ENCODE results near the gene PI4KA.

DNA sequence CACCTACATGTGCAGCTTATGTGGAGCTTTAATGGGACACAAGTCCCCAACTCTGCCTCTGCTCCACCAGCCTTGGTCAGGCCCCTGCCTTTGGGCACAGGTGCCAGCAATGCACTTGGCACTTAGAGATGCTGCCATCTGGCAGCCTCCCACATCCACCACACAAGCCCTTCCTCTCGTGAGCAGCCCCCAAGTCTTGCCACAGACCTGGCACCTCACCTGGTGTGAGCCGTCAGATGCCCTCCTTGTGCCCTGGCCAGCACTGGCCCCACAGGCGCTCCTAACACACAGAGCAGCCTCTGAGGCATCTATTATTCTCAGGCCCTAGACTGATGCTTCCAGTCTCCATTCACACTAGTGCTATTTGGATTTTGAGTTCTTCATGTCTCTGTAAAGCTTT is 109.2 kb downstream of the PI4KA start:
- TF ChIP-seq, protein P1, sequence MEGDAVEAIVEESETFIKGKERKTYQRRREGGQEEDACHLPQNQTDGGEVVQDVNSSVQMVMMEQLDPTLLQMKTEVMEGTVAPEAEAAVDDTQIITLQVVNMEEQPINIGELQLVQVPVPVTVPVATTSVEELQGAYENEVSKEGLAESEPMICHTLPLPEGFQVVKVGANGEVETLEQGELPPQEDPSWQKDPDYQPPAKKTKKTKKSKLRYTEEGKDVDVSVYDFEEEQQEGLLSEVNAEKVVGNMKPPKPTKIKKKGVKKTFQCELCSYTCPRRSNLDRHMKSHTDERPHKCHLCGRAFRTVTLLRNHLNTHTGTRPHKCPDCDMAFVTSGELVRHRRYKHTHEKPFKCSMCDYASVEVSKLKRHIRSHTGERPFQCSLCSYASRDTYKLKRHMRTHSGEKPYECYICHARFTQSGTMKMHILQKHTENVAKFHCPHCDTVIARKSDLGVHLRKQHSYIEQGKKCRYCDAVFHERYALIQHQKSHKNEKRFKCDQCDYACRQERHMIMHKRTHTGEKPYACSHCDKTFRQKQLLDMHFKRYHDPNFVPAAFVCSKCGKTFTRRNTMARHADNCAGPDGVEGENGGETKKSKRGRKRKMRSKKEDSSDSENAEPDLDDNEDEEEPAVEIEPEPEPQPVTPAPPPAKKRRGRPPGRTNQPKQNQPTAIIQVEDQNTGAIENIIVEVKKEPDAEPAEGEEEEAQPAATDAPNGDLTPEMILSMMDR (IDR thresholded peaks at IDR 0.05; ENCODE audit: low read depth, low read length): no peak
- TF ChIP-seq EZH2phosphoT487 (IDR thresholded peaks at IDR 0.05; ENCODE audit: low read depth): no peak
